KMS-11 (cell line): ENCODE data around the gene PTGES2.

Source experiments
- H2AFZ ChIP-seq: fragments of 200-600 bp; sonication (generic); 2 replicates; pipeline ENCODE4 v1.6.1; 2016; ENCODE audit warnings: antibody characterized with exemption, mixed run types, low read depth
- H3K27ac ChIP-seq: fragments of 200-600 bp; sonication (generic); 2 replicates; pipeline ENCODE4 v1.6.1; 2016; ENCODE audit warnings: mild to moderate bottlenecking, mixed run types
- H3K27me3 ChIP-seq: fragments of 200-600 bp; sonication (generic); 2 replicates; pipeline ENCODE4 v1.6.1; 2017; ENCODE audit warnings: mild to moderate bottlenecking, low read depth, mixed run types, moderate library complexity; ENCODE audit not compliant: insufficient read depth
- H3K36me3 ChIP-seq: fragments of 200-600 bp; sonication (generic); 2 replicates; pipeline ENCODE4 v1.6.1; 2017; ENCODE audit warnings: mild to moderate bottlenecking, mixed run types; ENCODE audit not compliant: insufficient read depth
- H3K4me1 ChIP-seq: fragments of 200-600 bp; sonication (generic); 2 replicates; pipeline ENCODE4 v1.6.1; 2016; ENCODE audit warnings: mild to moderate bottlenecking, low read depth, mixed run types; ENCODE audit not compliant: poor library complexity, severe bottlenecking
- H3K4me2 ChIP-seq: fragments of 200-600 bp; sonication (generic); 2 replicates; pipeline ENCODE4 v1.7.0; 2016; ENCODE audit warnings: mild to moderate bottlenecking, mixed run types
- H3K4me3 ChIP-seq: fragments of 200-600 bp; sonication (generic); IDR thresholded peaks from 2 replicates; pipeline ENCODE4 v1.6.1; 2017; ENCODE audit warnings: low read depth, low read length, mixed read lengths; ENCODE audit not compliant: insufficient read depth
- H3K79me2 ChIP-seq: fragments of 200-600 bp; sonication (generic); 2 replicates; pipeline ENCODE4 v1.6.1; 2016; ENCODE audit warnings: low read depth, mixed run types; ENCODE audit not compliant: insufficient read depth
- H3K9ac ChIP-seq: fragments of 200-600 bp; sonication (generic); 2 replicates; pipeline ENCODE4 v1.6.1; 2016; ENCODE audit warnings: mild to moderate bottlenecking, mixed run types
- H4K20me1 ChIP-seq: fragments of 200-600 bp; sonication (generic); 2 replicates; pipeline ENCODE4 v1.6.1; 2016; ENCODE audit warnings: mild to moderate bottlenecking, mixed run types; ENCODE audit not compliant: insufficient read depth
- CTCF ChIP-seq: fragments of 200-600 bp; sonication (generic); conservative IDR thresholded peaks from 2 replicates; pipeline ENCODE4 v1.6.1; 2017; ENCODE audit warnings: low read depth, mild to moderate bottlenecking, antibody characterized with exemption, low read length, moderate library complexity, mixed read lengths

The PTGES2 gene

GRCh38 chr9:128159522-128159783 lies 31.9 kb upstream of the PTGES2 start:
- Histone ChIP-seq H3K79me2 (no peaks in the 10 kb centered on the region), H3K4me1 (peaks cover 5% of the 10 kb centered on the region), H4K20me1 (no peaks in the 10 kb centered on the region), H2AFZ (peak overlapping the region; percentile 82; the same call in 1 of the 2 replicates), H3K4me2 (peak overlapping the region; percentile 22; the same call in 1 of the 2 replicates), H3K36me3 (no peaks in the 10 kb centered on the region), H3K9ac (no peak overlapping the region), H3K27me3 (0 out of 2 replicates have a peak, but pooled peaks cover 2% of the 10 kb centered on the region), H3K27ac (no peak overlapping the region), H3K4me3 (no peak overlapping the region)
- no peak for TF ChIP-seq CTCF

DNA sequence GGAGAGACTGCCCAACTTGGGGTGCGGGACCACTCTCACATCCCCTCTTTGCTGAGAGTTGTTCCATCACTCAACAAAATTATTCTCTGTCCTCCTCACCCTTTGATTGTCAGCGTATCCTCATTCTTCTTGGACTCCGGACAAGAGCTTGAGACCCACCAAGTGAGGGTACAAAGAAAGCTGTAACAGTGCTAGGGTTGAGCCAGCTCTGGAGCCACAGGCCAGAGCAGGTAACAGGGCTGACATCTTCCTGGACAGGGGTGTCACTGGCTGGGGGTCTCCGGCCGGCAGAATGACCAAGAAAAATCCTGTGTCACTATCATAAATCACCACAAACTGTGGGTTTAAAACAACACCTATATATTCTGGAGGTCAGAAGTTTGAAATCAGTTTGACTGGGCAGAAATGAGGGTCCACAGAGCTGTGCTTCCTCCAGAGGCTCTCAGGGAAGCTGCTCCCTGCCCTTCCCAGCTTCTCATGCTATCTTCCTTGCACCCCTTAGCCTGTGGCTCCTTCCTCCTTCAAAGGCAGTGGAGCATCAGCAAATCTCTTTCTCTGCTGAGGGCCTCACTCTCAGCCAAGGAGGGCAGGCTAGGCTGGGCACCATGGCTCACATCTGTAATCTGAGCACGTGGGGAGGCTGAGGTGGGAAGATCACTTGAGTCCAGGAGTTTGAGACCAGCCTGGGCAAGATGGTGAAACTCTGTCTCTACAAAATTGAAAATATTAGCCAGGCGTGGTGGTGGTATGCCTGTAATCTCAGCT lies 28.4 kb upstream of the PTGES2 start:
- no peak overlapping the region for H3K27ac ChIP-seq
- no peak overlapping the region for H3K4me3 ChIP-seq
- H3K27me3 ChIP-seq = 0 out of 2 replicates have a peak, but pooled peaks cover 2% of the 10 kb centered on the region
- H3K4me2 ChIP-seq = no peak overlapping the region
- H3K9ac ChIP-seq = no peak overlapping the region
- no peak overlapping the region for H2AFZ ChIP-seq
- H4K20me1 ChIP-seq = no peaks in the 10 kb centered on the region
- no peaks in the 10 kb centered on the region for H3K79me2 ChIP-seq
- H3K4me1 ChIP-seq = peaks cover 1% of the 10 kb centered on the region
- no peaks in the 10 kb centered on the region for H3K36me3 ChIP-seq
- TF ChIP-seq CTCF = no peak

DNA sequence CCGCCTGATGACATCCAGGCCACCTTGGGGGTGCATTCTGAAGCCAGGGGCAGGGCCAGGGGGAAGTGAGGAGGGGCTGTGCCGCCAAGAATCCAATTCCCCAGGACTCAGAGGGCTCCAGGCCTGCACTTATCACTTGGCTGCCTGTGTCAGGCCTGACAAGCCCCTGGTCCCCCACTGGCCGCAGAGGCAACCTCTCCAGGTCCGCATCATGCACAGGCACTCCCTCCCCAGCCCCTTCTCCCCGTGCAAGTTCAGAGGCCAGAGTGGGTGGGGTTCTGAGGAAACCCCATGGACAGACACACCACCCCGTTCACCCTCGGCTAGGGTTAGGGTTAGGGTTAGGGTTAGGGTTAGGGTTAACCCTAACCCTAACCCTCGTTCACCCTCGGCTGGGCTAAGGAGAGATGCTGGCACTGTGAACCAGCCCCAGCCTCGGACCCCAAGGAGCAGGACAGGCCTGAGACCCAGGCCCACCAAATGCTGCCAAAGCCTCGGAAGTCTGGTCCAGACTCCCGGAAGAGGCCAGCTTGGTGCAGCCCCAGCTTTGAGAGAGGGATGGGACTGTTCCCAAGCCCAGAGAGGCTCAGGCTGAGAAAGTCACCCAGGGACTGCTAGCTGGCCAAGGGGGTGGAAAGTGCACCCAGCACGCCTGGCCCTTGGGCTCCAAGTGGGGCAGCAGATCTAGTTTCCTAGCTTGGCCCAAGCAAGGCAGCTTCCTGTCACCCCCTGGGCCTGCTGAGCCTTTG lies 26.6 kb upstream of the PTGES2 start:
- no peak overlapping the region for H2AFZ ChIP-seq
- no peak overlapping the region for H3K4me3 ChIP-seq
- 0 out of 2 replicates have a peak, but pooled peaks cover 2% of the 10 kb centered on the region for H3K27me3 ChIP-seq
- H3K4me1 ChIP-seq = no peaks in the 10 kb centered on the region
- no peak for TF ChIP-seq CTCF
- H4K20me1 ChIP-seq = no peaks in the 10 kb centered on the region
- no peaks in the 10 kb centered on the region for H3K79me2 ChIP-seq
- H3K9ac ChIP-seq = no peak overlapping the region
- H3K36me3 ChIP-seq = no peaks in the 10 kb centered on the region
- no peak overlapping the region for H3K27ac ChIP-seq
- no peak overlapping the region for H3K4me2 ChIP-seq

GRCh38 chr9:128153060-128153946 lies 25.8 kb upstream of the PTGES2 start:
- Histone ChIP-seq H3K4me2 (no peak overlapping the region), H3K4me3 (no peak overlapping the region), H3K79me2 (no peaks in the 10 kb centered on the region), H3K27ac (no peak overlapping the region), H3K9ac (no peak overlapping the region), H4K20me1 (no peaks in the 10 kb centered on the region), H3K4me1 (no peaks in the 10 kb centered on the region), H2AFZ (no peak overlapping the region), H3K36me3 (no peaks in the 10 kb centered on the region), H3K27me3 (0 out of 2 replicates have a peak, but pooled peaks cover 2% of the 10 kb centered on the region)
- TF ChIP-seq CTCF = no peak
